SK-N-SH (cell line): ENCODE measurements around the gene MCC. TPM values are rescaled to one million over a fixed set of nuclear protein-coding genes. Genes with fewer than 3 reads are reported as not detected.
A peak's percentile ranks its signal among the peaks of the same experiment; 100 is the strongest.

Experiments
- CTCF ChIA-PET: fragments of 300-600, 350-600 bp; formaldehyde crosslinking; extraction: SDS; loops from one replicate; lab custom pipeline; 2021; lab: Yijun Ruan, JAX
- POLR2A ChIA-PET: fragments of 350-600 bp; sonication (Branson Sonifier 250); formaldehyde crosslinking; extraction: SDS; loops from one replicate; lab custom pipeline; 2020; ENCODE audit warnings: antibody characterized with exemption, inconsistent platforms; lab: Yijun Ruan, JAX
- DNase-seq: peaks from one replicate; pipeline ENCODE4 v3.0.0; 2012
- H2AFZ ChIP-seq: fragments of 200-600 bp; sonication (generic); 2 replicates; pipeline ENCODE4 v1.8.1; 2016; ENCODE audit warnings: antibody characterized with exemption, mild to moderate bottlenecking, low read depth
- H3F3A ChIP-seq: fragments of 200-600 bp; sonication (generic); replicated peaks from 2 replicates; pipeline ENCODE3; 2016; ENCODE audit warnings: antibody characterized with exemption, mild to moderate bottlenecking; ENCODE audit not compliant: insufficient read depth
- H3K27ac ChIP-seq, 2 experiments: fragments of 200-500 bp in 1 of 2; fragments of 200-600 bp in 1 of 2; sonication (Bioruptor generic) in 1 of 2; sonication (generic), shearing (Covaris generic) in 1 of 2; 2 replicates each; pipeline versions ENCODE4 v1.5.1 to v1.6.1; 2014 to 2016; ENCODE audit warnings: low read depth in 2 of 2, inconsistent platforms in 1 of 2, low read length in 1 of 2, mild to moderate bottlenecking in 1 of 2, mixed read lengths in 1 of 2
- H3K27me3 ChIP-seq: fragments of 200-600 bp; sonication (generic), shearing (Covaris generic); 2 replicates; pipeline ENCODE4 v1.6.1; 2016; ENCODE audit warnings: mixed run types; ENCODE audit not compliant: insufficient read depth
- H3K36me3 ChIP-seq, 2 experiments: fragments of 200-500 bp in 1 of 2; fragments of 200-600 bp in 1 of 2; sonication (Bioruptor generic) in 1 of 2; sonication (generic) in 1 of 2; replicated peaks in 1 of 2; 2 replicates each; pipeline versions ENCODE3 to v1.5.1; 2014 to 2016; ENCODE audit warnings: low read length in 1 of 2, mild to moderate bottlenecking in 1 of 2; ENCODE audit not compliant: insufficient read depth in 2 of 2, control insufficient read depth in 1 of 2
- H3K4me1 ChIP-seq, 2 experiments: fragments of 200-500 bp in 1 of 2; fragments of 200-600 bp in 1 of 2; sonication (Bioruptor generic) in 1 of 2; sonication (generic), shearing (Covaris generic) in 1 of 2; 2 replicates each; pipeline versions ENCODE4 v1.5.1 to v1.6.1; 2014 to 2016; ENCODE audit warnings: low read depth in 1 of 2, low read length in 1 of 2, mixed run types in 1 of 2; ENCODE audit not compliant: insufficient read depth in 2 of 2, control insufficient read depth in 1 of 2
- H3K4me2 ChIP-seq: fragments of 200-600 bp; sonication (generic), shearing (Covaris generic); 2 replicates; pipeline ENCODE4 v1.6.1; 2017; ENCODE audit warnings: mixed run types
- H3K4me3 ChIP-seq, 2 experiments: fragments of 200-500 bp in 1 of 2; fragments of 200-600 bp in 1 of 2; sonication (Bioruptor generic) in 1 of 2; sonication (generic), shearing (Covaris generic) in 1 of 2; 2 replicates each; pipeline versions ENCODE4 v1.5.1 to v1.8.1; 2014 to 2016; ENCODE audit warnings: low read depth in 2 of 2, inconsistent platforms in 1 of 2, low read length in 1 of 2, mild to moderate bottlenecking in 1 of 2, mixed read lengths in 1 of 2, moderate library complexity in 1 of 2
- H3K79me2 ChIP-seq: fragments of 200-600 bp; sonication (generic); 2 replicates; pipeline ENCODE4 v1.8.1; 2017; ENCODE audit warnings: mild to moderate bottlenecking; ENCODE audit not compliant: insufficient read depth
- H3K9ac ChIP-seq: fragments of 200-600 bp; sonication (generic); 2 replicates; pipeline ENCODE4 v1.6.1; 2017; ENCODE audit warnings: mixed run types
- H3K9me2 ChIP-seq: fragments of 200-600 bp; sonication (generic); 2 replicates; pipeline ENCODE4 v1.6.1; 2017; ENCODE audit warnings: mixed run types
- H3K9me3 ChIP-seq: fragments of 200-600 bp; sonication (generic); 2 replicates; pipeline ENCODE4 v1.6.1; 2017; ENCODE audit warnings: mixed run types, mild to moderate bottlenecking, moderate library complexity
- H4K20me1 ChIP-seq: fragments of 200-600 bp; sonication (generic); 2 replicates; pipeline ENCODE4 v1.6.1; 2017; ENCODE audit warnings: mild to moderate bottlenecking, mixed run types; ENCODE audit not compliant: insufficient read depth
- CHD2 ChIP-seq: fragments of 150-350 bp; IDR thresholded peaks from 2 replicates; pipeline ENCODE4 v1.6.1; 2018; ENCODE audit warnings: low read length; ENCODE audit not compliant: partially characterized antibody
- CTCF ChIP-seq: fragments of 200-600 bp; sonication (generic); IDR thresholded peaks from 2 replicates; pipeline ENCODE4 v1.6.1; 2017; ENCODE audit warnings: antibody characterized with exemption, mild to moderate bottlenecking, moderate library complexity
- GATA2 ChIP-seq: sonication (generic); formaldehyde crosslinking; IDR thresholded peaks from 2 replicates; pipeline ENCODE4 v1.5.0; 2020; ENCODE audit warnings: mild to moderate bottlenecking, missing genetic modification reagents
- MEF2A ChIP-seq: IDR thresholded peaks from 2 replicates; pipeline ENCODE4 v1.4.0; 2012; ENCODE audit warnings: low read depth, borderline replicate concordance
- PBX3 ChIP-seq: IDR thresholded peaks from 2 replicates; pipeline ENCODE4; 2012
- RAD21 ChIP-seq: IDR thresholded peaks from 2 replicates; pipeline ENCODE4 v1.6.1; 2012; ENCODE audit warnings: mild to moderate bottlenecking, low read length
- SIN3A ChIP-seq: IDR thresholded peaks from 2 replicates; pipeline ENCODE4 v1.6.1; 2012; ENCODE audit warnings: low read depth, mild to moderate bottlenecking, low read length, moderate library complexity, borderline replicate concordance
- SMC3 ChIP-seq: IDR thresholded peaks from 2 replicates; pipeline ENCODE4 v1.6.1; 2012; ENCODE audit warnings: low read depth, low read length, improper control_type of control experiment
- TEAD4 ChIP-seq: IDR thresholded peaks from 2 replicates; pipeline ENCODE4 v1.4.0; 2012; ENCODE audit warnings: mild to moderate bottlenecking, borderline replicate concordance; ENCODE audit not compliant: insufficient read depth
- YY1 ChIP-seq: IDR thresholded peaks from 2 replicates; pipeline ENCODE4 v1.4.0; 2012; ENCODE audit warnings: low read depth, mild to moderate bottlenecking
- WGBS: methylation state at CpG from one replicate; pipeline ENCODE4 v1.1.6; 2017; ENCODE audit warnings: low lambda C conversion rate; 5-methylcytosine and 5-hydroxymethylcytosine counted together
- polyA plus RNA-seq, 3 experiments: library from polyadenylated mRNA; depleted of rRNA; stranded (reverse); fragments of >200 nt; gene quantifications; 2 replicates each; pipeline ENCODE4 v1.2.3, GENCODE V29; 2012

Gene MCC
- polyA plus RNA-seq, 1 of the 3 experiments (the other 2 are of a cell fraction) = 3.6 TPM

- no peak for DNase-seq
- H3K9me3 ChIP-seq = no peaks in the 10 kb centered on the region
- peaks cover 0 to 41% of the 10 kb centered on the region in 2 experiments; a peak in 2 of 4 replicates for H3K4me1 ChIP-seq
- no peak overlapping the region for H3K9ac ChIP-seq
- CTCF ChIA-PET = interaction anchor here (0.8 to 1.5 kb wide), 11 partner anchors 38 to 210 kb away, joined by 3 to 6 read pairs (median 3); no protein-coding TSS in a partner anchor
- no peaks in the 10 kb centered on the region for H3K79me2 ChIP-seq
- H4K20me1 ChIP-seq = no peaks in the 10 kb centered on the region
- no peak overlapping the region for H3K4me3 ChIP-seq
- POLR2A ChIA-PET = no interaction called here
- H3K4me2 ChIP-seq = no peak overlapping the region
- H2AFZ ChIP-seq = no peak overlapping the region
- no peaks in the 10 kb centered on the region for H3K36me3 ChIP-seq
- H3K9me2 ChIP-seq = no peaks in the 10 kb centered on the region
- peak overlapping the region in 1 of 2 experiments; percentile 34; a peak in 2 of 4 replicates for H3K27ac ChIP-seq
- whole genome bisulfite sequencing = 63% methylated on average over 2 of the region's 3 CpGs
- H3K27me3 ChIP-seq = no peaks in the 10 kb centered on the region
- H3F3A ChIP-seq = no peaks in the 10 kb centered on the region
- TF ChIP-seq SMC3 (peak; percentile 44; the same call in 1 of the 2 replicates), RAD21 (peak; percentile 74), MEF2A (no peak)
Observed at GRCh38 chr5:113205807-113206206, 282.4 kb downstream of the MCC start.

- CTCF ChIA-PET = interaction anchor here (0.9 to 2.0 kb wide), 11 partner anchors 33 to 308 kb away, joined by 3 to 6 read pairs (median 4); partner anchors contain the start of gene YTHDC2
- TF ChIP-seq PBX3 = no peak
- TF ChIP-seq TEAD4 = no peak
- TF ChIP-seq YY1 = no peak
- TF ChIP-seq CHD2 = no peak
- TF ChIP-seq CTCF = no peak
- no peak for TF ChIP-seq SIN3A
- no peak for TF ChIP-seq GATA2
- TF ChIP-seq SMC3 = no peak
Observed at GRCh38 chr5:113205323-113205722, 282.9 kb downstream of the MCC start.

More at GRCh38 chr5:113205323-113205722, 282.9 kb downstream of the MCC start:
- DNase-seq = no peak
- POLR2A ChIA-PET = no interaction called here
- Histone ChIP-seq H3K79me2 (no peaks in the 10 kb centered on the region), H3K9me2 (no peaks in the 10 kb centered on the region), H3F3A (no peaks in the 10 kb centered on the region), H3K4me1 (peaks cover 0 to 45% of the 10 kb centered on the region in 2 experiments; a peak in 2 of 4 replicates), H2AFZ (no peak overlapping the region), H3K9ac (no peak overlapping the region), H3K36me3 (no peaks in the 10 kb centered on the region), H3K9me3 (no peaks in the 10 kb centered on the region), H3K4me3 (no peak overlapping the region), H3K27ac (peak overlapping the region in 1 of 2 experiments; percentile 87; a peak in 2 of 4 replicates), H3K27me3 (no peaks in the 10 kb centered on the region), H4K20me1 (no peaks in the 10 kb centered on the region), H3K4me2 (no peak overlapping the region)
- WGBS = 83% methylated on average over 1 of the region's 1 CpG
